Stimulated activated memory B cell treated with anti-CD40 and anti-IgM and Interleukin-4, amounts not matched to agents 10 μg/mL and 1 μg/mL and 100 μg/mL, for 72 hours (primary cell): ENCODE results near the gene TMEM164.
A peak's percentile ranks its signal among the peaks of the same experiment; 100 is the strongest.
"Not testable (repeated sequence)": the region's sequence is repeated elsewhere in the genome, so short reads cannot be mapped to it uniquely, and the experiment has no call there.

Source experiments
- ATAC-seq: fragments of 150-1000 bp; cut with Tn5 transposase; 2 replicates; pipeline ENCODE4 v1.10.0; 2021
- H3K27ac Mint-ChIP-seq: one replicate; pipeline ENCODE4 v1.8.0; 2022; ENCODE audit warnings: mild to moderate bottlenecking, mixed read lengths
- H3K27me3 Mint-ChIP-seq: one replicate; pipeline ENCODE4 v1.8.0; 2022; ENCODE audit warnings: mixed read lengths
- H3K36me3 Mint-ChIP-seq: one replicate; pipeline ENCODE4 v1.8.0; 2022; ENCODE audit warnings: mixed read lengths
- H3K4me1 Mint-ChIP-seq: one replicate; pipeline ENCODE4 v1.8.0; 2022; ENCODE audit warnings: mixed read lengths
- H3K4me3 Mint-ChIP-seq: one replicate; pipeline ENCODE4 v1.8.0; 2022; ENCODE audit warnings: mild to moderate bottlenecking, moderate library complexity, mixed read lengths
- H3K9me3 Mint-ChIP-seq: one replicate; pipeline ENCODE4 v1.8.0; 2022; ENCODE audit warnings: mixed read lengths

TMEM164 gene

DNA sequence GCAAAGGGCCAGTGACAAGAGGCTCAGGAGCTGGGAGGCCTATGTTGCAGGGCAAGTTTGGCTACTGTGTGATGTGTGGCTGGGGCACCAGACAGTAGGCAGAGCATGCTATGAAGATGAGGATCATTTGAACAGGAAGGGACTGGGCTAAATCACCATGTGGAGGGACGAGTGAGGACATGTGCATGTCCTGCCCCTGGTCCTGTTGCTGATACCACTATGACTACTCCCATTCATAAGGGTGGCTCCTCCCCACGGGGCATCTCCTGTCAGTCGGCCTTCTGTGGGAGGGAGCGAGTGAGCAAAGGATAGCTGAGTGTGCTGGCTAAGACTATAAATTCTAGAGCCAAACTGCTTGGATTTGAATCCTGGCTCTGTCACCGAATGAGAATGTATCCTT lies 139.2 kb downstream of the TMEM164 start:
- H3K27me3 Mint-ChIP-seq, result no peaks in the 10 kb centered on the region
- ATAC-seq, result no peak
- H3K4me3 Mint-ChIP-seq, result no peak overlapping the region
- H3K36me3 Mint-ChIP-seq, result peaks cover 6% of the 10 kb centered on the region
- peaks cover 3% of the 10 kb centered on the region for H3K9me3 Mint-ChIP-seq
- no peaks in the 10 kb centered on the region for H3K4me1 Mint-ChIP-seq
- no peak overlapping the region for H3K27ac Mint-ChIP-seq

DNA sequence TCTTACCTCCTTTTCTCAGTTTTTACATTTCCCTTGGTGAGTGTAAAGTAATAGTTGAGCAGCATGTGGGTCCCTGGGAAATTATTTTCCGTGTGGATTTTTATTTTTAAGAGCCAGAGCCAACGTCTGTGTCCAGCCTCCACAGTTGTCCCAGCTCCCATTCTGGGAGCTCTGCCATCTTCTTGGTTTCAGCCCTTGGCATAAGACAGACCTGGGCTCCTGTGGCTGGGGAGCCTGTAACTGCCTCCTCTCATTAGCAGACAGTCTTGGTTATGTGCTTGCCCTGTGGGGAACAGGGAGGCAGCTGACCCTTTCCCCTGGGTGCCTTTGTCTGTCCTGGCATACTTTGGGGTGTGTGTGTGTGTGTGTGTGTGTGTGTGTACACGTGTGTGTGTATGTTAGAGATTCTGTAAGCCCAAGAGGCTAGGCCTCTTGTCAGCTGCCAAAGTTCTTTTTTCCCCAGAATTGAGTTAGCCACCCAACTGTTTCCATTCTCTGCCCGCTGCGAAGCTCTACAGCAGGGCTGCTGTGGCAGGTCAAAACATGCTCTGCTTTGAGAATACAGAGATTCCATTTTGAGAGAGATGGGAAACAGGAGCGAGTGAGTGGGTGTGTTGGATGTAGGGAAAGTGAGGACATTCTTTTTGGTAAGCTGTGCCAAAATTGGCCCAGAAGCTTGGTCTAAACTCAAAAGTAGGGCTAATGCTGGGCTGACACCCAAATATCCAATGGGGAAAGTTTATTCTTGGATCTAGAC lies 140.7 kb downstream of the TMEM164 start:
- Mint-ChIP-seq H3K36me3 (peaks cover 17% of the 10 kb centered on the region), H3K27me3 (no peaks in the 10 kb centered on the region), H3K4me1 (no peaks in the 10 kb centered on the region), H3K4me3 (no peak overlapping the region), H3K27ac (no peak overlapping the region), H3K9me3 (peaks cover 3% of the 10 kb centered on the region)
- no peak for ATAC-seq

DNA sequence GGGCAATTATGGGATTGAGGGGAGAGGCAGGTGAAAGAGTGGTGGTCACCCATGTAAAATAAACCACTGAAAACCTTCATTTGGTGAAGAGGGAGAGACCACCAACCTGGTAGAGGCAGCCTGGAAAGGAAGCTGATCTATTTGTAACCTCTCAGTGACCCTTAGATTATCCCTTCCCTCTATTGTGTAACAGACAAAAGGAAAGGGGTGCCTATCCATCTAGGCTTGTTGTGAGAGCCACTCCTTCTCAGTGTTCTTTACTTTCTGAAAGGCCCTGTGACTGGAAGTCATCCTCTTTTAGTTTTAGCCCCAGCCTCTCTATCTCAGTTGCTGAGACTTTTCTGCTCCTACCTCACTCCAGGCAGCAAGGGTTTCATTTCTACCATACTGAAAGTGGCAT lies 142.4 kb downstream of the TMEM164 start:
- Mint-ChIP-seq H3K36me3 (peaks cover 28% of the 10 kb centered on the region), H3K9me3 (peaks cover 3% of the 10 kb centered on the region), H3K4me1 (no peaks in the 10 kb centered on the region), H3K27me3 (no peaks in the 10 kb centered on the region), H3K27ac (no peak overlapping the region), H3K4me3 (no peak overlapping the region)
- ATAC-seq, result no peak

DNA sequence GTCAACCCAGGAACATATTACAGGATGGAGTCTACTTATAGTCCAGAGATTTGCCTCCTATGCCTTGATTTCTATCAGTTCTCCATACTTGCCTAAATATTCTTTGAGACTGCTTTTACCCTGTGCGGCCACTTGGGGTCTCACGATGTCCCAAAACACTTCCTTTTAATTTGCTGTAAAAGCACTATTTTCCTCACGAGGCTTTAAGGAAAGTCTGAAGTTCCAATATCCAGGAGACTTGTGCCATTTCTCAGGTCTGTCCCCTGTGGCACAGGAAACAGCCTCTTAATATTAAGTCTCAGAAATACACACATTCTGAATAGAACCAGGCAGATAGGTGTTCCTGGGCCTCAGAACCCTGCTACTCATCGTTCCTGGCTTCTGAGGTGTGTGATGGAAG lies 142.9 kb downstream of the TMEM164 start:
- Mint-ChIP-seq H3K9me3 (peaks cover 3% of the 10 kb centered on the region), H3K36me3 (peaks cover 28% of the 10 kb centered on the region), H3K4me1 (no peaks in the 10 kb centered on the region), H3K27ac (no peak overlapping the region), H3K4me3 (no peak overlapping the region), H3K27me3 (no peaks in the 10 kb centered on the region)
- no peak for ATAC-seq

DNA sequence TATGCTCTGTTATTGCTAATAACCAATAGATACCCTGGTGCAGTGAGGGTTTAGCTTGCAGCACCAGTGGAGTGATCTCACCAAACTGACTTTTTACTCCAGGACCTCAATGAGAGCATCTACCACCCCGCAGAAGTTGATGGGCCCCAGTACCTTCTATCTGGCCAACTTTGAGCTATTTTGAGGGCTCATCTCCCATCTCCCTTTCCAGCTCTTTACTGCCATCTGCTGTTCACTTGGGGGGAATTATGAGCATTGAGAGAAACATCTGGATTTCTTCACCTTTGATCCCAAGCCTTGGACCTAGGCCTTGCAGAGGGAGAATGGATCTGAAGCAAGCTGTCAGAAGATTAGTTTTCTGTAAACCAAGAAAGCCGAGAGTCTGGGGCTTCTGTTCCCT lies 143.6 kb downstream of the TMEM164 start:
- Mint-ChIP-seq H3K36me3 (peaks cover 28% of the 10 kb centered on the region), H3K4me3 (no peak overlapping the region), H3K4me1 (no peaks in the 10 kb centered on the region), H3K27me3 (no peaks in the 10 kb centered on the region), H3K9me3 (no peaks in the 10 kb centered on the region), H3K27ac (no peak overlapping the region)
- ATAC-seq, result no peak

DNA sequence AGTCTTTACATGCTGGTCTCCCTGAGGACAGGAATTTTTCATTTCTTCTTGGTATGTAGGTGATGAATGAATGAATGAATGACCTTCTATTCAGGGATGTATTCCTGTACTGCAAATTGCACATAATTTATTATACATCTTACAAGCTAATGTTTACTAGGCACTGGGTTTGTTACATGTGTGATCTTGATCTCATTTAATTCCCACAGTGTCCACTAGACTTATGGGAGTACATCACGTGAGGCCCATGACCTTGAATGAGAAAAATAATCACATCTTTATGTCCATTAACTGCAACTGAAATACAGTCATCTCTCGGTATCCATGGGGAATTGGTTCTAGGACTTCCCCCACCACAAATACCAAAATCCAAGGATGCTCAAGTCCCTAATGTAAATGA lies 150.3 kb downstream of the TMEM164 start:
- no peaks in the 10 kb centered on the region for H3K9me3 Mint-ChIP-seq
- no peak for ATAC-seq
- H3K4me3 Mint-ChIP-seq, result no peak overlapping the region
- no peak overlapping the region for H3K27ac Mint-ChIP-seq
- H3K4me1 Mint-ChIP-seq, result no peaks in the 10 kb centered on the region
- H3K27me3 Mint-ChIP-seq, result no peaks in the 10 kb centered on the region
- H3K36me3 Mint-ChIP-seq, result peaks cover 33% of the 10 kb centered on the region

DNA sequence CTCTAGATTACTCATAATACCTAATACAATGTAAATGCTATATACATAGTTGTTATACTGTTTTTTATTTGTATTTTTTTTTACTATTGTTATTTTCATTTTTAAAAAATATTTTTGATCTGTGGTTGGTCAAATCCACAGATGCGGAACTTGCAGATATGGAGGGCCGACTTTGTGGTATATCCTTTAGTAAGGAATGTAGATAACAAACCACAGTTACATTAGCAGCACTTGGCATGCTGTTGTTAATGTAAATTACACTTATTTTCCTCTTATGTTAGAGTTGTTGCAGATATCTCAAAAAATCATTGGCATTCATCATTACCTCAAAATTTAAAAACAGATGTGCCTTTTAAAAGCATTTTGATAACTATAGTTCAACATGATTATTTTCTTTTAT lies 151.0 kb downstream of the TMEM164 start:
- H3K4me1 Mint-ChIP-seq, result peaks cover 2% of the 10 kb centered on the region
- H3K27ac Mint-ChIP-seq, result no peak overlapping the region
- H3K4me3 Mint-ChIP-seq, result no peak overlapping the region
- no peak for ATAC-seq
- H3K36me3 Mint-ChIP-seq, result peaks cover 32% of the 10 kb centered on the region
- no peaks in the 10 kb centered on the region for H3K9me3 Mint-ChIP-seq
- no peaks in the 10 kb centered on the region for H3K27me3 Mint-ChIP-seq

DNA sequence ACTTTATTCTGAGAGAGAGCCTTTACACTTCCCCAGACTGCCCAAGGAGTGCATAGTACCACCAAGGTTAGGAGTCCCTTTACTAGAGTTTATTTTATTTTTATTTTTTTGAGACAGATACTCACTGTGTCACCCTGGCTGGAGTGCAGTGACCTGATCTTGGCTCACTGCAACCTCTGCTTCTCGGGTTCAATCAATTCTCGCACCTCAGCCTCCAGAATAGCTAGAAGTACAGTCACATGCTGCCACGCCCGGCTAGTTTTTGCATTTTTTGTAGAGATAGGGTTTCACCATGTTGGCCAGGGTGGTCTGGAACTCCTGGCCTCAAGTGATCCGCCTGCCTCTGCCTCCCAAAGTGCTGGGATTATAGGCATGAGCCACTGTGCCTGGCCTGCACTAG lies 151.4 kb downstream of the TMEM164 start:
- peaks cover 28% of the 10 kb centered on the region for H3K36me3 Mint-ChIP-seq
- not testable (repeated sequence) for H3K4me1 Mint-ChIP-seq, H3K27ac Mint-ChIP-seq, H3K27me3 Mint-ChIP-seq, H3K9me3 Mint-ChIP-seq, ATAC-seq, H3K4me3 Mint-ChIP-seq

DNA sequence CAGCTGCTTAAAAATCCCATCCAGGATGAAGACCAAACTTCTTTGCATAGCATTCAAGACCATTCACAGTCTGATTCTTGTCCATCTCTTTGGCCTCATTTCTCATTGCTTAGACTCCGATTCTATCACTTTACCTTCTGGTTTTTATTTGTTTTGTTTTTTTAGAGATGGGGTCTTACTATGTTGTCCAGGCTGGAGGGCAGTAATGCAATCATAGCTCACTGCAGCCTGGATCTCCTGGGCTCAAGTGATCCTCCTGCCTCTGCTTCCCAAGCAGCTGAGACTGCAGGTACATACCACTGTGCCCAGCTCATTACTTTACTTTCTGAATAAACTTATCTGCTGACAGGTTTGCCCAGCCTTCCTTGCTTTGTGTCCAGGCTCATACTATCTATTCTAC lies 152.8 kb downstream of the TMEM164 start:
- H3K27ac Mint-ChIP-seq, result peak overlapping the region; percentile 49
- no peak overlapping the region for H3K4me3 Mint-ChIP-seq
- no peak for ATAC-seq
- no peaks in the 10 kb centered on the region for H3K27me3 Mint-ChIP-seq
- H3K36me3 Mint-ChIP-seq, result peaks cover 20% of the 10 kb centered on the region
- no peaks in the 10 kb centered on the region for H3K9me3 Mint-ChIP-seq
- peaks cover 12% of the 10 kb centered on the region for H3K4me1 Mint-ChIP-seq

DNA sequence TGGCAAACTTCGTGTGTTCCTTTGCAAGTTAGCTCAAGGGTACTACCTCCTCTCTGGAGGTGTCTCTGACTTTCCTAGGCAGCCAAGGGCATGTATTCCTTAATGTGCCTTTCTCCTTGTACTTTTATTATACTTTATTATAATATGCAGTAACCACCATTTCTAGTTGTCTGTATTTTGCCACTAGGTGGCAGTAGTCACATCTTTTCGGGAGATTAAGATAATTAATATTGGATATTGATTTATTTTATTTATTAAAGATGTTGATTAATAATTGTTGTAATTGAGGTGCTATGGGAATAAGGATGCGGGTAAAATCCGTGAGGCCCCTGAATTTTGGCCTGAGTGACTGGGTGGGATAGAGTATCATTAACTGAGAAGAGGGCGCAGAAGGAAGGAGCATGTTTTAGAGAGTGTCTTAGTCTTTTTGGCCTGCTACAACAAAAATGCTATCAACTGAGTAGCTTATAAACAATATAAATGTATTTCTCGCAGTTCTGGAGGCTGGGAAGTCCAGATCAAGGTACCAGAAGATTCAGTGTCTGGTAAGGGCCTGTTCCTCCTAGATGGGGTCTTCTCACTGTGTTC lies 153.3 kb downstream of the TMEM164 start:
- H3K27ac Mint-ChIP-seq, result no peak overlapping the region
- peaks cover 12% of the 10 kb centered on the region for H3K4me1 Mint-ChIP-seq
- H3K9me3 Mint-ChIP-seq, result no peaks in the 10 kb centered on the region
- H3K36me3 Mint-ChIP-seq, result peaks cover 20% of the 10 kb centered on the region
- H3K27me3 Mint-ChIP-seq, result no peaks in the 10 kb centered on the region
- no peak for ATAC-seq
- no peak overlapping the region for H3K4me3 Mint-ChIP-seq

DNA sequence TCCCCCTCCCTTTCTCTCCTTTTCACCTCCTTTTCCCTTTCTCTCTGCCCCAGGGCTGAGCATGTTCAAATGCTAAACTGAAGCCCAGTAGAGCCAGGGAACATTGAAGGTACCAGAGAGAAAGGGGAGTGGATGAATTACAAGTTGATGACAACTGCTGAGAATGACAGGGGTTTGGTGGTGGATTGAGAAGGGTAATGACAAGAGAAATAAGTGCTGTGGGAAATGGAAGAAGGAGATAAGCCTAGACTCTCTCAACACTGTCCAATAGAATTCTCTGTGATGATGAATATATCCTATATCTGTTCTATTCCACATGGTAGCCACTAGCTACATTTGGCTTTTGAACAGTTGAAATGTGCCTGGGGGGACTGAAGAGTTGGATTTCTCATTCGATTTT lies 154.5 kb downstream of the TMEM164 start:
- Mint-ChIP-seq H3K27ac (no peak overlapping the region), H3K4me3 (no peak overlapping the region), H3K27me3 (no peaks in the 10 kb centered on the region), H3K4me1 (peaks cover 12% of the 10 kb centered on the region), H3K9me3 (no peaks in the 10 kb centered on the region), H3K36me3 (peaks cover 20% of the 10 kb centered on the region)
- no peak for ATAC-seq

DNA sequence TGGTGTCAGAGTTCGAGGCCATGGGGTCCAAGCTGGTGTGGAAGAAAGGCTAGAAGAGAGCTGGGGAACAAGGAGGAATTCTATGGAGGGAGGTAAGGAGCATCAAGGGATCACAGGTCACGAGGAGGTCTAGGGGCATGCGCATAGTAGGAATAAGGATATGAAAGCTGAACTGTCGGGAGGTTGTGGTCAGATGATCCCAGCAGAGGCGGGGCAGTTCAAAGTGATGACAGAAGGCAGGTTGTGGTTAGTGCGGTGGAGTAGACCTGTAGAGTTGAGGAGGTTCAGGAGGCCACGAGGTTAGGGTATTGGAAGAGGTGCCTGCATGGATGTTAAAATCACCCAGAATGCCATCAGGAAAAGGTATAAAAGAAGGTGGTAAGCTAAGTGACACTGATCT lies 156.3 kb downstream of the TMEM164 start:
- ATAC-seq, result no peak
- no peaks in the 10 kb centered on the region for H3K27me3 Mint-ChIP-seq
- H3K4me1 Mint-ChIP-seq, result peaks cover 12% of the 10 kb centered on the region
- peak overlapping the region; percentile 1 for H3K4me3 Mint-ChIP-seq
- H3K36me3 Mint-ChIP-seq, result peaks cover 12% of the 10 kb centered on the region
- H3K27ac Mint-ChIP-seq, result peak overlapping the region; percentile 30
- H3K9me3 Mint-ChIP-seq, result no peaks in the 10 kb centered on the region

DNA sequence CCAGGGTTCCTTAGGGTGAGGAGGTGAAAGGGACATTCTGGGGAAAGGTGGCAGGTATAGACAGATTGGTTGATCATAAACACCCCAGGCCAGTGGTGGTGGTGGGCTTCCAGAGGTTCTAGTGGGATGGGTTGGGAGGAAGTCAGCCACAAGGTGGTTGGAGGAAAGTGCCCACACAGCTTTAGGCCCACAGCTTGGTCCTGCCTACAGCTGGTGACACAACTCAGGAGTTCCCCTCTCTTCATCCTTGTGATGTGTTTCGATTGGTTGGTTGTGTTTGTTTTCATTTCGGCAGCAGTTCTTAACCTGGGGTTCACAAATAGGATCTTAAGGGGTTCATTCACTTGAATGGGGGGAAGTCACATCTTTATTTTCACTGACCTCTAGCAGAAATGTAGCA lies 157.0 kb downstream of the TMEM164 start:
- Mint-ChIP-seq H3K36me3 (peaks cover 12% of the 10 kb centered on the region), H3K4me3 (no peak overlapping the region), H3K27me3 (no peaks in the 10 kb centered on the region), H3K9me3 (no peaks in the 10 kb centered on the region), H3K27ac (peak overlapping the region; percentile 30), H3K4me1 (peaks cover 12% of the 10 kb centered on the region)
- ATAC-seq, result no peak

DNA sequence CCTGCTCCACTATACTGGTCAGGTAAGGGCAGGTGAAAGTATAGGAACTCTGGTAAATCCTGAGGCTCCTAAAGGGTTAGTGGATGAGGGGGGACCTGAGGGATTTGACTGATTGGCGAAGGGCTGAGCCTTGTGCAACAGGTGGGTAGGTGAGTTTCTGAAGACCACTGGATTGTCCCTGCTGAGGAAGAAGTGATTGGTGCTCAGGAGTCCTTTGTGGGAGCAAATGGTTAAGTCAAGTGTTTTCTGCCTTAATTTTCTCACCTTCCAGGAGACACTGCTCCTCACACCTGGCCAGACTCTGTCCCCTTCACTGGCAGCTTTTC lies 158.4 kb downstream of the TMEM164 start:
- no peak overlapping the region for H3K4me3 Mint-ChIP-seq
- ATAC-seq, result no peak
- no peaks in the 10 kb centered on the region for H3K36me3 Mint-ChIP-seq

DNA sequence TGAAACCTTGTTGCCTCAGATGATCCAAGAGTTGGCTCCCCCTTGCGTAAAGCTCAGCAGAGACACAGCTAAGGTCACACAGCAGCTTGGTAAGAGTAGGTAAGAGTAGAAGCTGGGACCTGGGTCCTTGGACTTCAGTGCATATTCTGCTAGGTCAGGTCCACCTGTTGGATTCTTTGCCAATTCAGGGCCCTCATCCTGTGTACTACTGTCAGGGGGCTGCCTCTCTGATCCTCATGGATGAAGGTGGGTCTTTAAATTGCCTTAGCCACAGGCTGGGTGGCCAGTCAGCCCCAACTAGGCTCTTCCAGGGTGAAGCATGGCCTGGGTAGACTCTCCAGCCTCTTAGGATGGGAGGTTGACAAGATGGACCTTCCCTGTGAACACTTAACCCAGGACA lies 159.2 kb downstream of the TMEM164 start:
- Mint-ChIP-seq H3K27me3 (no peaks in the 10 kb centered on the region), H3K4me1 (peaks cover 12% of the 10 kb centered on the region), H3K27ac (no peak overlapping the region), H3K36me3 (no peaks in the 10 kb centered on the region), H3K4me3 (no peak overlapping the region), H3K9me3 (no peaks in the 10 kb centered on the region)
- ATAC-seq, result no peak

More for the DNA sequence above, 158.4 kb downstream of the TMEM164 start:
- H3K27me3 Mint-ChIP-seq, result no peaks in the 10 kb centered on the region
- H3K9me3 Mint-ChIP-seq, result no peaks in the 10 kb centered on the region
- peaks cover 12% of the 10 kb centered on the region for H3K4me1 Mint-ChIP-seq
- H3K27ac Mint-ChIP-seq, result no peak overlapping the region

DNA sequence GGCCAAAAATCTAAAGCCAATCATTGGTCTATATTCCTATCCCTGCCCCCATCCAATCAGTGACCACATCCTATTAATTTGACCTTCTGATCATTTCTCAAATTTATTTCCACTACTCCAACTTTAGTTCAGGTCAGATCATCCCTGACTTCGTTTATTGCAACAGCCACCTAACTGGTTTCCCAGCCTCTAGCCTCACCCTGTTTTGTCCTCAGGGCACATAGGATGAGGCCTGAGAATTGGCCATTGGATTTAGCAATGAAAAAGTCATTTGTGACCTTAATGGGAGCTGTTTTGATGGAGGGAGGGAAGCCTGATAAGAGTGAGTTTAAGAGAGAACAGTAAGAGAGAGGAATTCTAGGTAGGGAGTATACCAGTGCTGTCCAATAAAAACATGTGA lies 160.0 kb downstream of the TMEM164 start:
- H3K9me3 Mint-ChIP-seq, result no peaks in the 10 kb centered on the region
- no peaks in the 10 kb centered on the region for H3K27me3 Mint-ChIP-seq
- no peaks in the 10 kb centered on the region for H3K36me3 Mint-ChIP-seq
- H3K4me1 Mint-ChIP-seq, result peaks cover 12% of the 10 kb centered on the region
- no peak overlapping the region for H3K27ac Mint-ChIP-seq
- H3K4me3 Mint-ChIP-seq, result no peak overlapping the region
- no peak for ATAC-seq
